GM12865 (cell line): Measurements from ENCODE around the gene NEDD9.

Experiments
- DNase-seq: peaks from one replicate; pipeline ENCODE4 v3.0.0; 2010; ENCODE audit warnings: low read depth
- H3K4me3 ChIP-seq: 2 replicates; pipeline ENCODE4 v1.5.1; 2011; ENCODE audit warnings: mild to moderate bottlenecking, low read depth, low read length, control low read depth
- CTCF ChIP-seq: IDR thresholded peaks from 2 replicates; pipeline ENCODE4 v1.5.1; 2011; ENCODE audit warnings: low read length, control low read depth, low read depth, inconsistent platforms; ENCODE audit not compliant: insufficient read depth; ENCODE audit errors: missing control alignments

The NEDD9 gene

GRCh38 chr6:11224252-11224965 is 8.1 kb downstream of the NEDD9 start:
- peak; percentile 66 for DNase-seq
- TF ChIP-seq CTCF, result no peak
- H3K4me3 ChIP-seq, result no peak overlapping the region

- DNase-seq, result no peak
- no peak for TF ChIP-seq CTCF
- H3K4me3 ChIP-seq, result no peak overlapping the region
These were observed 9.1 kb downstream of the NEDD9 start for GRCh38 chr6:11223286-11223864.

- H3K4me3 ChIP-seq, result no peak overlapping the region
- DNase-seq, result no peak
- TF ChIP-seq CTCF, result no peak
These were observed 9.8 kb downstream of the NEDD9 start for GRCh38 chr6:11222385-11223277.

- H3K4me3 ChIP-seq, result no peak overlapping the region
- DNase-seq, result no peak
- TF ChIP-seq CTCF, result no peak
These were observed 10.7 kb downstream of the NEDD9 start for GRCh38 chr6:11221623-11222384.

GRCh38 chr6:11219400-11219834 is 13.1 kb downstream of the NEDD9 start:
- DNase-seq, result no peak
- no peak for TF ChIP-seq CTCF
- no peak overlapping the region for H3K4me3 ChIP-seq
